Esophagus (tissue), 2 donors: ENCODE data around the gene SORL1. TPM values are rescaled to one million over a fixed set of nuclear protein-coding genes. Genes with fewer than 3 reads are reported as not detected.
"Not testable (repeated sequence)": the region's sequence is repeated elsewhere in the genome, so short reads cannot be mapped to it uniquely, and the experiment has no call there.

Experiments used
- H3K27ac ChIP-seq, 2 donors: one replicate each; pipeline ENCODE4 v1.5.1; 2013; ENCODE audit warnings: low read depth in 2 of 2, mild to moderate bottlenecking in 2 of 2, inconsistent platforms in 1 of 2, low read length in 1 of 2, moderate library complexity in 1 of 2
- H3K27me3 ChIP-seq, 2 donors: one replicate each; pipeline ENCODE4 v1.6.1; 2013; ENCODE audit warnings: low read length in 2 of 2, control low read depth in 1 of 2, mild to moderate bottlenecking in 1 of 2; ENCODE audit not compliant: insufficient read depth in 2 of 2, control insufficient read depth in 1 of 2
- H3K36me3 ChIP-seq, 2 donors: one replicate each; pipeline ENCODE4 v1.6.1; 2013; ENCODE audit warnings: low read length in 1 of 2; ENCODE audit not compliant: control insufficient read depth in 2 of 2, insufficient read depth in 2 of 2
- H3K4me1 ChIP-seq, 2 donors: one replicate each; pipeline ENCODE4 v1.6.1; 2013; ENCODE audit warnings: low read length in 1 of 2; ENCODE audit not compliant: control insufficient read depth in 2 of 2, insufficient read depth in 2 of 2
- H3K4me3 ChIP-seq, 2 donors: one replicate each; pipeline ENCODE4 v1.5.1; 2013; ENCODE audit warnings: low read length in 2 of 2, mild to moderate bottlenecking in 2 of 2, low read depth in 1 of 2, moderate library complexity in 1 of 2
- H3K9me3 ChIP-seq, 2 donors: one replicate each; pipeline ENCODE4 v1.6.1; 2013; ENCODE audit warnings: mild to moderate bottlenecking in 2 of 2, low read depth in 1 of 2, low read length in 1 of 2, moderate library complexity in 1 of 2; ENCODE audit not compliant: control insufficient read depth in 2 of 2, insufficient read depth in 1 of 2
- WGBS, 2 donors: extraction: QIAGEN DNeasy Blood & Tissue Kit; methylation state at CpG; one replicate each; pipeline ENCODE4 v1.1.7; 2013; 5-methylcytosine and 5-hydroxymethylcytosine counted together
- polyA plus RNA-seq, 2 donors: library from polyadenylated mRNA; stranded (reverse); fragments of 200-250 nt; gene quantifications; one replicate each; pipeline ENCODE4 v1.2.3, GENCODE V29; 2013
- donor health status: healthy with polysubstance abuse.
- donor health status: Bipolar disorder and iron deficiency.

Gene SORL1
- polyA plus RNA-seq, 2 donors, result 2.5 to 3.0 TPM

DNA sequence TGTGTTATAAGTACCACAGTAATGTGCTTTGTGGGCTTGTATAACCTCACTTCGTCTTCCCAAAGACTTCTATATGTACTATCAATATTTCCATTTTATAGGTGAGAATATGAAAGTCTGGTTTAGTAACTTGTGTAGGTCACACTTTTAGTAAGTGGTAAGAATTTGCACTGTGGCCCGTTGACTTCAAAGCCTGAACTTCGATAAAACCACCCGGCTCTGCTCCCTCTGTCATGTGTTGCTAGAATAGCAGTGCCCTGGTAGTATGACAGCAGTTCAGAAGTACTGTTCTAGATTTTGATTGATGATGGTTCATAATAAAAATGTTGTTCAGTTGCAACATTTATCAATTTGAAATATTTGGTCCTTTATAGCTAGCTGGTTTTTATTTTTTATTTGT, 110.9 kb downstream of the SORL1 start:
- H3K27ac ChIP-seq, result no peak overlapping the region
- H3K9me3 ChIP-seq, result no peaks in the 10 kb centered on the region
- no peaks in the 10 kb centered on the region for H3K27me3 ChIP-seq
- WGBS, 2 donors, result 86% methylated on average over 4 of the region's 4 CpGs
- no peaks in the 10 kb centered on the region for H3K4me1 ChIP-seq
- H3K4me3 ChIP-seq, result no peak overlapping the region
- peaks cover 5% of the 10 kb centered on the region in 2 donors for H3K36me3 ChIP-seq

GRCh38 chr11:121563900-121564822, 112.0 kb downstream of the SORL1 start:
- WGBS, 2 donors, result 87 to 88% methylated on average over 8 of the region's 8 CpGs
- H3K27ac ChIP-seq, result no peak overlapping the region
- H3K4me1 ChIP-seq, result no peaks in the 10 kb centered on the region
- peaks cover 5% of the 10 kb centered on the region in 2 donors for H3K36me3 ChIP-seq
- H3K9me3 ChIP-seq, result no peaks in the 10 kb centered on the region
- H3K4me3 ChIP-seq, result no peak overlapping the region
- no peaks in the 10 kb centered on the region for H3K27me3 ChIP-seq

DNA sequence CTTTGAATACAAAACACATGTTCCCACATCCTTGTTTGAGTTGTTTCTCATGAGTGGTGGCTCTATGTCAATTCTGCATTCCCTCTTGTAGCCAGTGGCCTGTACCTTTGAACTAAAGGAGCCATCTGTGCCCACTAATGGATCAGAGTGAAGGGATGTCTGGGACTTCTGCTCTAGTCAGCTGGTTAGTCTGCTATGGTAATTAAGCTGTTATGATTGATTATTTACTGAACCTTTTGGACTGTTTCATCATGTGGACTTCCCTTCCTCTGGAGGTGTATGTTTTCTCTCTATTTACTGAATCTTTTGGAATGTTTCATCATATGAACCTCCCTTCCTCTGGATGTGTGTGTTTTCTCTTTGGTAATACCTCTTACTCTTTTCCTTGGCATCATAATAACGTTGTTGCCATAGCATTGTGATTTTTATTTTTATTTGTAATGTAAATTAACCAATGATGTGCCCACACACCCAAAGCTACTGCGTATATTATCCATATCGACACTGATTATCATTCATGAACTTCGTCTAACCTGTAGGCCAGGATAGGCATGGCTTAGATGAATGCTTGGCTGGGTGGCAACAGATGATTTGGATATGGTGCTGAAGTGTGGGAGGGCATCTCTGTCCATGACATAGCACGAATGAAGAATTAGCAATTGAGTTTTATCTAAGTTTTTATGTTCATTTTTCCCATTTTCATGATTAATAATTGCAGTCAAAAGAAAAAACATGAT, 113.0 kb downstream of the SORL1 start:
- Histone ChIP-seq H3K4me3 (no peak overlapping the region), H3K4me1 (no peaks in the 10 kb centered on the region), H3K27ac (no peak overlapping the region), H3K27me3 (no peaks in the 10 kb centered on the region), H3K9me3 (no peaks in the 10 kb centered on the region), H3K36me3 (peaks cover 0 to 5% of the 10 kb centered on the region in 2 donors)
- whole genome bisulfite sequencing, 2 donors, result 89 to 91% methylated on average over 5 of the region's 5 CpGs

GRCh38 chr11:121566279-121567168, 114.4 kb downstream of the SORL1 start:
- peaks cover 0 to 6% of the 10 kb centered on the region in 2 donors for H3K36me3 ChIP-seq
- no peak overlapping the region for H3K27ac ChIP-seq
- 92 to 94% methylated on average over 9 of the region's 9 CpGs for WGBS, 2 donors
- no peaks in the 10 kb centered on the region for H3K27me3 ChIP-seq
- H3K9me3 ChIP-seq, result no peaks in the 10 kb centered on the region
- no peak overlapping the region for H3K4me3 ChIP-seq
- H3K4me1 ChIP-seq, result no peaks in the 10 kb centered on the region

DNA sequence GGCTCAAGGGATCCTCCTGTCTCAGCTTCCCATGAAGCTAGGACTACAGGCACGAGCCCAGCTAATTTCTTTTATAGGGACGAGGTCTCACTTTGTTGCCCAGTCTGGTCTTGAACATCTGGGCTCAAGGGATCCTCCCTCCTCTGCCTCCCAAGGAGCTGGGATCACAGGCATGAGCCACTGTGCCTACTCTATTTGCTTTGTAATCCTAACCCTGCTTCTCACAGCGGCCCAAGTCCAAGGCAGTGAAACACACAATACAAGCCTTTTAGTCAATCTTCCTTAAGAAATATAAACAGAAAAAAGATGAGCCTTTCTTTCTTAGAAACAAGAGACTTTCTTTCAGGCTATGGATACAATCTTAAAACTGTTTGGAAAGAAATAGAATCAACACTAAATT, 115.9 kb downstream of the SORL1 start:
- WGBS, 2 donors, result 77 to 79% methylated on average over 3 of the region's 3 CpGs
- Histone ChIP-seq H3K27me3 (no peaks in the 10 kb centered on the region), H3K4me1 (no peaks in the 10 kb centered on the region), H3K36me3 (peaks cover 0 to 3% of the 10 kb centered on the region in 2 donors), H3K4me3 (no peak overlapping the region), H3K9me3 (no peaks in the 10 kb centered on the region), H3K27ac (no peak overlapping the region)

DNA sequence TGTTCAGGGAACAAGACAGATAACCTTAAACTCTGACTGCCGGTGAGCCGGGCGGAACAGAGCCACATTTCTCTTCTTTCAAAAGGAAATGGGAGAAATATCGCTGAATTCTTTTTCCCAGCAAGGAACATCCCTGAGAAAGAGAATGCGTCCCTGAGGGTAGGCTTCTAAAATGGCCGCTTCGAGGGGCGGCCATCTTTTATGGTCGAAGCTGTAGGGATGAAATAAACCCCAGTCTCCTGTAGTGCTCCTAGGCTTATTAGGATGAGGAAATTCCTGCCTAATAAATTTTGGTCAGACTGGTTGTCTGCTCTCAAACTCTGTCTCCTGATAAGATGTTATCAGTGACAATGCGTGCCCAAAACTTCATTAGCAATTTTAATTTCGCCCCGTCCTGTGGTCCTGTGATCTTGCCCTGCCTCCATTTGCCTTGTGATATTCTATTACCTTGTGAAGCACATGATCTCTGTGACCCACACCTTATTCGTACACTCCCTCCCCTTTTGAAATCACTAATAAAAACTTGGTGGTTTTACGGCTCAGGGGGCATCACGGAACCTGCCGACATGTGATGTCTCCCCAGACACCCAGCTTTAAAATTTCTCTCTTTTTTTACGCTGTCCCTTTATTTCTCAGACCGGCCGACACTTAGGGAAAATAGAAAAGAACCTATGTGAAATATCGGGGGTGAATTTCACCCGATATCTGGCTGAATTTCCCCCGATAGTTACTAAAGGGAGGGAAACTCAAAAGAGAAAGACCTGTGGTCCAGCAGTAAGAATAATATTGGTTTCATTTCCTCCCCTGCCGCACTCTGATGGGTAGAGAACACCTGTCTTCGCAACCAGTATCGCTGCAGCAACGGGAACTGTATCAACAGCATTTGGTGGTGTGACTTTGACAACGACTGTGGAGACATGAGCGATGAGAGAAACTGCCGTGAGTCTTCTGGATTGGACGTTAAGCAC, 117.5 kb downstream of the SORL1 start:
- not testable (repeated sequence) for H3K27ac ChIP-seq, H3K9me3 ChIP-seq, H3K4me3 ChIP-seq, H3K4me1 ChIP-seq, H3K27me3 ChIP-seq, H3K36me3 ChIP-seq
- 92% methylated on average over 30 of the region's 30 CpGs for WGBS, 2 donors

DNA sequence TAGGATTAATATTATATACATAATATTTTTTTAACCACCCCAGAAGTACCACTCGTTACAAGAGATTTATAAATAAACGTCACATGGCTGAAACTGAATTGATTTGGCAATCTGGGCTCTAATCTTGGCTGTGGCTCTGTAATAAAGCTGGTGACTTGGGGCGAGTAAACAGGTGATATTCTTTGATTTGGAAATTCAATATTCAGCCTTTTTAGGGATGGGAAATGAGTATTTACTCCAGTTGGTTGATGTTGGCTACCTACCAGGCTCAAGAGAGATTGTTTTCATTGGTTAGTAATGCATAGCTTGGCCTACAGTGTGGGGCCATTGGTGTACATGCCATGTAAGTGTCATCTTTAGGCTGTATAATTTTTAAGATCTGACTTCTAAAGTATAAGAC, 118.3 kb downstream of the SORL1 start:
- Histone ChIP-seq H3K4me3 (no peak overlapping the region), H3K36me3 (peaks cover 0 to 6% of the 10 kb centered on the region in 2 donors), H3K27me3 (no peaks in the 10 kb centered on the region), H3K4me1 (no peaks in the 10 kb centered on the region), H3K9me3 (no peaks in the 10 kb centered on the region), H3K27ac (no peak overlapping the region)
- WGBS, 2 donors, result 93% methylated on average over 3 of the region's 3 CpGs

DNA sequence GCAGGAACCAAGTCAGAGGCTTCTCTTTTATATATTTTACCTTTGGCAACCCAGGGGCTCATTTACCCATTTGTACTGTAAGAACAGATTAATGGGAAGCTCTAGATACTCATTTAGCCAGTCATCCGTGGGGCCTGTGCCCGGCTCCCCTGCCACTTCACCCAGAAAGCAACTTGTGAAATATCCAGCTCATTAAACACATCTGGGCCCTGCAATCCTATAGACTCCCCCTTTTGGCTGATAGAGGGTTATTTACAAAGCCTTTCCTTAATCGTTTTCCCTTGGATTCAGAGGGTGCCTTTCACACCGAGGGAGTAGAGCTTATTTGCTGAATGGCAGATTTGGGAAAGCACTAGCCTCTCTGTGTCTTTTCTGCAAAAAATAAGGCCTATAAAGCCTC, 119.4 kb downstream of the SORL1 start:
- Histone ChIP-seq H3K36me3 (peaks cover 0 to 6% of the 10 kb centered on the region in 2 donors), H3K27me3 (no peaks in the 10 kb centered on the region), H3K27ac (no peak overlapping the region), H3K4me3 (no peak overlapping the region), H3K4me1 (no peaks in the 10 kb centered on the region), H3K9me3 (no peaks in the 10 kb centered on the region)
- WGBS, 2 donors, result 69 to 75% methylated on average over 4 of the region's 4 CpGs
